ENCODE results near the gene MYBPC2.

Gene MYBPC2

GRCh38 chr19:50482271-50482855 is 49.7 kb downstream of the MYBPC2 start:
- no peak for DNase-seq

DNA sequence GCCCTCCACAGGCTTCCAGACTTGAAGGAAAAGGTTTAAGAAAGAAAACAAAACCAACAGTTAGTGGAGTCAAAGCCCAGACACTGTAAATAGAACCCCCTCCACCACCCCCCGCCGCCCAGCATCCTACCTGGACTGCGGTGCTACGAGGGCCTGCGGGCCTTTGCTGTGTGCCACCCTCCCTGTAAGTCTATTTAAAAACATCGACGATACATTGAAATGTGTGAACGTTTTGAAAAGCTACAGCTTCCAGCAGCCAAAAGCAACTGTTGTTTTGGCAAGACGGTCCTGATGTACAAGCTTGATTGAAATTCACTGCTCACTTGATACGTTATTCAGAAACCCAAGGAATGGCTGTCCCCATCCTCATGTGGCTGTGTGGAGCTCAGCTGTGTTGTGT is 50.2 kb downstream of the MYBPC2 start:
- no peak for DNase-seq

DNA sequence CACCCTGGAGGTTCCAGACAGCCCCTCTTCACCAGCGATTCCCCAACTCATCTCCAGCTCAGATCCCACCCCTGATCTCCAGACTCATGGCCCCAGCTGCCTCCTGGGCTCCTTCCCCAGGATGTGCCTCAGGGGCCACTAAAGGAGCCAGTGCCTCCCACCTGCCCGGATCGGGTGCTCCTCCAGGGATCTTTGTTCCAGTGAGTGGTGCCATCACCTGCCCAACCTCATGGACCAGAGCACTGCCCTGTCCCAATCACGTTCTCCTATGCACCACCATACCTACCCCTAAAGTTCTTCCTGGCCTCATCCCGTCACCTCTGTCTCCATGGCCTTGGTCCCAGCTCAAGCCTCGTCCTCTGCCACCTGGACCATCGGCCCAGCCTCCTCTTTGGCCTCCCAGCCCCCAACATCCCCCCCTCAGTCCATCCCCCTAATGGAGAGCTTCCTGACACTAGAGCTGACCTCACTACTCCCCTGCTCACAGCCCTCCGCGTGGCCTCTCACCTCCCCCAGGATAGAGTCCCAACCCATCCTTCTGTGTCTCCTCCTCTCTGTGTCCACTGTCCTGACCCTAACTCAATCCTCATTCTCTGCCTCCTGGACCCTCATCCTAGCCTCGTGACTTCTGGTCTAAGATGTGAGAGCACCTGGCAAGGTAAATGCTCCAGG is 52.7 kb downstream of the MYBPC2 start:
- DNase-seq: no peak

GRCh38 chr19:50486823-50487515 is 54.3 kb downstream of the MYBPC2 start:
- peak; percentile 27 for DNase-seq

- no peak for DNase-seq
Observed at GRCh38 chr19:50488389-50489194, 55.9 kb downstream of the MYBPC2 start.

GRCh38 chr19:50489461-50490011 is 56.8 kb downstream of the MYBPC2 start:
- DNase-seq: no peak

GRCh38 chr19:50490411-50490811 is 57.7 kb downstream of the MYBPC2 start:
- no peak for DNase-seq

DNA sequence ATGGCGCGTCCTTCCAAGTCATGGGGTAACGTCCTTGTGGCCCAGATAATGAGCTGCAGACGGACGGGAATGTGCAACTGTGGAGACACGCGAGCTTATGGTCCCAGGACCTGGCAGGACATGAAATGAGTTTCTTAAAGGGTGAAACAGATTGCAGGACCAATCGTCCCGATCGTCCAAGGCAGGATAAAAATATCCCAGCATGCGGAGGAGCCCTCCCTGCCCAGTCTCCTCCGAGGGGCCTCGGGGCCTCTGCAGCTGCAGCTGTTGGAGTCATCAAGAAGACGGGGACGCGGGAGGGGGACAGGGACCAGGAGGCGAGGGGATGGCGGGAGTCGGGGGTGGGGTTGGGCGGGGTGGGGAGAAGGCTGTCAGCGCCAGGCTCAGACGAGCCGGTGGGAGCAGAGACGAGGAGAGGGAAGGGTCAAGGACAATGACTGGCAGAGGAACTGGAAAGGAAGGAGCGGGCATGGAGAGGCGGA is 58.3 kb downstream of the MYBPC2 start:
- DNase-seq: no peak

DNA sequence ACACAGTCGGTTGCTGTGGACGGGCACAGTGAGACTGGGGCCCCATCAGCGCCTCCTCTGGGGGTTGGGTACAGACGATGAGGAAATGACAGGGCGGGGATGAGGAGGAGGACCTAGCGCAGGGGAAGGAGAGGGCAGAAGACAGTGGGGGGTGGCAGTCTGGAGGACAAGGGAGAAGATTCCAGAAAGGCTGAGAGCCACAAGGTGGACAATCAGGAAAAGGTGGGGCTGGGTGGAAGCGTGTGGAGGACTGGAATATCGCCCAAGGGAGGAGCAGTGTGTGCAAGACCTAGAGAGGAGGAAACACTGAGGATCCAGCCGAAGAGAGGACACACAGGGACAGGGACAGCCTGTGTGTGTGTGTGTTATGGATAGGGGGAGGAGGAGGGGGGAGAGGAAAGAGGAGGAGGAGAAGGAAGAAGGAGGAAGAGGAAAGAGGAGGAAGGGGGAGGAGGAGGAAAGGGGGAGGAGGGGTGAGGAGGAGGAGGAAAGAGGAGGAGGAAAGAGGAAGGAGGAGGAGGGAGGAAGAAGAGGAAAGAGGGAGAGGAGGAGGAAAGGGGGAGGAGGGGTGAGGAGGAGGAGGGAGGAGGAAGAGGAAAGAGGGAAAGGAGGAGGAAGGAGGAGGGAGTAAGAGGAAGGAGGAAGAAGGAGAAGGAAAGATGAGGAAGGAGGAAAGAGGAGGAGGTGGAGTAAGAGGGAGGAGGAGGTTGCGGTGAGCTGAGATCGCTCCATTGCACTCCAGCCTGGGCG is 59.8 kb downstream of the MYBPC2 start:
- peak; percentile 24 for DNase-seq

DNA sequence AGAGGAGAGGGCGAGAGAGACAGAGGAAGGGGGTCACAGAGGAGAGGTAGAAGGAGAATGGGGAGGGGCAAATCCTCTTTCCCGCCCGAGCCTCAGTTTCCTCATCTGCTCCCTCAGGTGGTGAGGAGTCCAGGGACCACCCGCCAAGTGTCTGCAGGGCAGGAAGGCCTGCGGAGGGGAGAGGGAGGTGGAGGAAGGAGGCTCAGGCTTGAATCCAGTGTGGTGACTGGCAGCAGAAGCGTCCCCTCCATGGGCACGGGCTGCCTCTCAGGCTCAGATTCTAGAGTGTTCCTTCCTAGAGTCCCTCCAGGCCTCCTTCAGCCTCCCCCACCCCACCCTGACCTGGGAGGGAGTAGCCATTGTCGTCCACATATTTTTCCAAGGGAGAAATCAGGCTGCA is 60.5 kb downstream of the MYBPC2 start:
- no peak for DNase-seq

GRCh38 chr19:50494186-50495019 is 61.7 kb downstream of the MYBPC2 start:
- no peak for DNase-seq

GRCh38 chr19:50495020-50495531 is 62.4 kb downstream of the MYBPC2 start:
- no peak for DNase-seq

DNA sequence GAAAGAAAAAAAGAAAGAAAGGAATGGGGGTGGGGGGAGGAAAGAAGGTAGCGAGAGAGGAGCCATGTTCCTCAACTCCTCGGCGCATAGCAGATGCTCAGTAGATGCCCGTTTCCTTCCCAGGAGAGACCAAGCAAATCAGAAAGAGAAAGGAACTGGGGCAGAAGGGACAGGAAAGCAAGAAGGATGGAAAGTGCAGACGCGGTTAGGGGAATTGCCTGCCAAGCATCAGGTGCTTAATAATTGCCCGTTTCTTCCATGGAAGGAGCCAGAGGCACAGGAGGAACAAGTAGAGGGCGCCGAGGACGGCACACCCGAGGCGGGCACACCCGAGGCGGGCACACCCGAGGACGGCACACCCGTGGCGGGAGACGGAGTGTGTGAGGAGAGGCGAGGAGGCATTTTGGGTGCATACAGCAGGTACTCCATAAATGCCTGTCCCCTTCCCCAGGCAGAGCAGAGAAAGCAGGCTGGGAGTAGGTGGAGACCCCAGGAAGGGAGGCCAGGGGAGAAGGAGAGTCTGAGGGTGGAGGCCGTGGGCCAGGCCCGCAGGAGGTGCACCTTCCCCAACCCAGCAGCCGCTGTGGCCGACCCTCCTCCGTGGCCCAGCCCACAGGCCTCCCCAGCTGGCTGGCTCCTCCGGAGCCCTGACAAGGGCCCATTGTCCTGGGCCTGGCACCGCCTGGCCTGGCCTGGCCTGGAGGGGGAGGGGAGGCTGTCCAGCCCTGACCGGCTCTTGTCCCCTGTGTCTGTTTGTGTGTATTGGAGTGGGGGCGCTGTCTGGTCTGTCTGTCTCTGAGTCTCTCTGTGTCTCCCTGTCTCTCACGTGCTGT is 63.7 kb downstream of the MYBPC2 start:
- DNase-seq: no peak

DNA sequence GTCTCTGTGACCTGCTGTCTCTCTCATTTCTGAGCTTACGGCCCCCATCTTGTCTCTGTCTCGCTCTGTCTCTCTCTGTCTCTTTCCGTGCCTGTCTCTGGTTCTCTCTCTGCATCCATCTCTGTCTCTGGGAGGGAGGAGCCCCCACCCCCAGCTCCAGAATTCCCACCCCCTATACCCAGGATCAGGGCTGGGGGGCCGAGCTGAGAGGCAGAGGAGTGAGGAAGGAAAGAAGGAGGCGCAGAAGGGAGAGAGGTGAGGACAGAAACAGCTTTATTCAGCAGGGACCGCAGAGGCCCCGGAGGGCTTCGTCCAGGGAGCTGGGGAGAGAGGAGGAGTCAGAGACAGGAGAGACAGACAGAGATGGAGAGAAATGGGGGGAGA is 64.3 kb downstream of the MYBPC2 start:
- DNase-seq: no peak

DNA sequence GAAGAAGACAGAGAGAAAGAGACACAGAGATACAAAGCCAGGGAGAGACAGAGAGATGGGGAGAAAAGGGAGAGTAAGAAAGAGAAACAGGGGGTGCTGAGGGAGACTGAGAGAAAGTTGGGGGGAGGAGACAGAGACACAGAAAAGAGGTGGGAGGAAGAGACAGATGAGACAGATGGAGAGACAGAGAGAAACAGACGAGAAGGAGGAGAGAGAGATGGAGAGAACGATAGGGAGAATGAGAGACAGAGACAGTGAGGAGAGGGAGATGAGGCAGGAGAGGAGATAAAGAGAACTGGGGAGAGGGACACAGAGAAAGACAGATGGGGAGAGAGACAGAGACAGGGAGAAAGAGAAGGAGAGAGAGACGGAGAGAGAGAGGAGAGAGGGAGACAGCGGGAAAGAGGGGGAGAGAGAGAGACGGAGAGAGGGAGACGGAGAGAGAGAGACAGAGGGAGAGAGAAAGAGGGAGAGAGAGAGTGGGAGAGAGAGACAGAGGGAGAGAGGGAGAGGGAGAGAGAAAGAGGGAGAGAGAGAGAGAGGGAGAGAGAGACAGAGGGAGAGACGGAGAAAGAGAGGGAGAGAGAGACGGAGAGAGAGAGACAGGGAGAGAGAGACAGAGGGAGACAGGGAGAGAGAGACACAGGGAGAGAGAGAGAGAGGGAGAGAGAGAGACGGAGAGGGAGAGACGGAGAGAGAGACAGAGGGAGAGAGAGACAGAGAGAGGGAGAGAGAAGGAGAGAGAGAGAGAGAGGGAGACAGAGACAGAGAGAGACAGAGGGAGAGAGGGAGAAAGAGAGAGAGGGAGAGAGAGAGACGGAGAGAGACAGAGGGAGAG is 65.7 kb downstream of the MYBPC2 start:
- DNase-seq: no peak

DNA sequence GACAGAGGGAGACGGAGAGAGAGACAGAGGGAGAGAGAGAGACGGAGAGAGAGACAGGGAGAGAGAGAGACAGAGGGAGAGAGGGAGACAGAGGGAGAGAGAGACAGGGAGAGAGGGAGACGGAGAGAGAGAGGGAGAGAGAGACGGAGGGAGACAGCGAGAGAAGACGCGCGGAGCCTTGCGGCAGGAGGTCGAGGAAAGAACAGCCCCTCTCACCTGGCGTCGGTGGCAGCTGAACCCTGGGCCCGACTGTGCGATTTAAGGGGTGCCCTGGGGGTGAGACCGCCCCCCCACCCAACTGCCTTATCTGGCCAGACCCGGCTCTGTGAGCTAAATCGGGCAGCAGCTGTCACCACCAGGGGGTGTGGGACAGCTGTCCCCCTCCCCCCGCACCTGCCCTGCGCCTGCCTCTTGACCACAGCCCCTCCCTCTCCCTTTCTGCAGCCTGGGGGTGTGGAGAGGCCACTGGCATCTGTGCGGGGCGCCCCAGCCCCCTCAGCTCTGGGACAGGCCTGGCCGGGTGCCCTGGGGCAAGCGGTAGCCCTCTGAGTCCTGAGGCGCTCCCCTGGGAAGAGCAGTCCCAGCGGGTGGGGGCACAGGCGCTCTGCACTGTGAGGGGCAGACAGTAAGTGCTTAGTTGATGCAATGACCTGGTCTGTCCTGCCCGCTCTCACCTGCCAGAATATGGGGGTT is 67.5 kb downstream of the MYBPC2 start:
- DNase-seq: no peak

GRCh38 chr19:50500753-50501151 is 68.1 kb downstream of the MYBPC2 start:
- DNase-seq: no peak

GRCh38 chr19:50501186-50501567 is 68.5 kb downstream of the MYBPC2 start:
- DNase-seq: no peak

Data from central memory CD4-positive, alpha-beta T cell (primary cell).